Measurements from ENCODE around the gene CDH8. TPM values are rescaled to one million over a fixed set of nuclear protein-coding genes. Genes with fewer than 3 reads are reported as not detected.
"Not testable (repeated sequence)": the region's sequence is repeated elsewhere in the genome, so short reads cannot be mapped to it uniquely, and the experiment has no call there.

The CDH8 gene
- total RNA-seq, 2 experiments from 2014 or later, result not detected

DNA sequence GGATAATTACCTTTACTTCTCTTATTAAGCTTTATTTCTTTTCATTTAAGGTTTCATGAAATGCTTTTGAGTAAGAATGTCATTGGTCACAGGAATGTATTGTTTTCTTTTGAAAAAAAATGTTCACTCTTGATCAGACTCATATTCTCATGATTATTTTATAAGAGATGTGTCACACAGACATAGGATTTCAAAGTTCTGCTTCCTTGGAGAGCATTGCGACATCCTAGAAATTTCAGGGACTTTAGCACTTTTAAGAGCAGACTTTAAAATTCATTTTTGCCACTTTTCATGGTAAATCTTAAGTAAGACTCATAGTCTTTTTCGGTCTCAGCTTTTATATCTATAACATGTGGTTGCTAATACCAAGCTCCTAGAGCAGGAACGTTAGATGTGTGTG lies 314.7 kb downstream of the CDH8 start:
- ChIA-PET CTCF (no interaction called here), POLR2A (no interaction called here)
- H3K27ac Mint-ChIP-seq, result no peak overlapping the region

DNA sequence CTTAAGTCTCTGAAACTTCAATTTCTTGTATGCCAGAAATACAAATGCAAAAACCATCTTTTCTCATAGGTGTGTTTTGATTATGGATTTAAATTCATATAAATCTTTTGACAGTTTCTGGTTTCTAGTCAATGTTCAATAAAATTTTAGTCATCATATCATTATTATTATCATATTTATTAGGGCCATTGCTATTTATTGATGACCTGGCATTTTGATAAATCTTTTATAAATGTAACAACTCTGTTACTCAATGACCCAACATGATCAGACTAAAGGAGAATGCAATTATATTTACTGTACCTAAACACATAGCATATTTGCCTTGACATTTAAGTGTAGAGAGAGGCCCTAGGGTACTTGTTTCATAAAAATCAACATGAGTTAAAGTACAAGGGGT lies 320.8 kb downstream of the CDH8 start:
- Mint-ChIP-seq H3K27me3 (no peaks in the 10 kb centered on the region), H3K27ac (no peak overlapping the region), H3K4me3 (no peak overlapping the region), H3K9me3 (no peaks in the 10 kb centered on the region), H3K4me1 (no peaks in the 10 kb centered on the region), H3K36me3 (ENCODE audit: low read depth) (no peaks in the 10 kb centered on the region)
- ChIA-PET CTCF (no interaction called here), POLR2A (no interaction called here)
- no peak for DNase-seq

More for the DNA sequence above, 314.7 kb downstream of the CDH8 start:
- Mint-ChIP-seq H3K36me3 (ENCODE audit: low read depth) (no peaks in the 10 kb centered on the region), H3K4me1 (no peaks in the 10 kb centered on the region), H3K9me3 (peaks cover 3% of the 10 kb centered on the region), H3K27me3 (no peaks in the 10 kb centered on the region), H3K4me3 (no peak overlapping the region)
- no peak for DNase-seq

DNA sequence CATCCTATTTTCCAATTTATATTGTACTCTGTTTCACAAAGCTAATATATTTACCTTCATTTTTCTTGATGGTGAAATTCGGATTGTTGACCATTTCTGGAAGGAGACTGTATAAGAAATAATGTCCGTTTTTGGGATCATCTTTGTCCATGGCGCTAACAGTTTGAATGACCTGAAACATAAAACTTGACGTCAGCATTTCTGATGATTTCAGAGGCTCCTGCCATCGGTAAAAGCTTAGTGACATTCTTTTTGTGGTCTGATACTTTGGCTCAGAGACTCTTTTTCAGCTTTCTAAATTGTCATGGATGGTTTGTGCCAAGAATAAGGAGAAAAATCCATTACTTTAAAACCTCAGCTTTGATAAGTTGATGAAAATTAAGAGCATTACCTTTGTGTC lies 322.5 kb downstream of the CDH8 start:
- no peaks in the 10 kb centered on the region for H3K9me3 Mint-ChIP-seq
- H3K4me3 Mint-ChIP-seq, result no peak overlapping the region
- no peaks in the 10 kb centered on the region for H3K4me1 Mint-ChIP-seq
- no peaks in the 10 kb centered on the region for H3K36me3 Mint-ChIP-seq (ENCODE audit: low read depth)
- CTCF ChIA-PET, result no interaction called here
- POLR2A ChIA-PET, result no interaction called here
- no peaks in the 10 kb centered on the region for H3K27me3 Mint-ChIP-seq
- DNase-seq, result no peak
- no peak overlapping the region for H3K27ac Mint-ChIP-seq

DNA sequence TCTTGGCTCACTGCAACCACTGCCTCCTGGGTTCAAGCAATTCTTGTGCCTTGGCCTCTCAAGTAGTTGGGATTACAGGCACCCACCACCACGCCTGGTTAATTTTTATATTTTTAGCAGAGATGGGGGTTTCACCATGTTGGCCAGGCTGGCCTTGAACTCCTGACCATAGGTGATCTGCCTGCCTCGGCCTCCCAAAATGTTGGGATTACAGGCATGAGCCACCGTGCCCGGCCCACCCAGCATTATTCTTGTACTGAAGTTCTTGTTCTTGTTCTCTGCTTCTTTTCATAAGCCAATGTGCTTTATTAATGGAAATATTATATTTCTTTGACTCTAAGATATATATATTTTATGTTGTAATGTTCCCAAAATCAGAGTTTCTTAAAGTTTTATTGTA lies 336.6 kb downstream of the CDH8 start:
- H3K27me3 Mint-ChIP-seq; CTCF ChIA-PET; H3K4me1 Mint-ChIP-seq; DNase-seq; H3K36me3 Mint-ChIP-seq (ENCODE audit: low read depth); H3K27ac Mint-ChIP-seq; H3K4me3 Mint-ChIP-seq; POLR2A ChIA-PET: not testable (repeated sequence)
- H3K9me3 Mint-ChIP-seq, result peaks cover 18% of the 10 kb centered on the region

DNA sequence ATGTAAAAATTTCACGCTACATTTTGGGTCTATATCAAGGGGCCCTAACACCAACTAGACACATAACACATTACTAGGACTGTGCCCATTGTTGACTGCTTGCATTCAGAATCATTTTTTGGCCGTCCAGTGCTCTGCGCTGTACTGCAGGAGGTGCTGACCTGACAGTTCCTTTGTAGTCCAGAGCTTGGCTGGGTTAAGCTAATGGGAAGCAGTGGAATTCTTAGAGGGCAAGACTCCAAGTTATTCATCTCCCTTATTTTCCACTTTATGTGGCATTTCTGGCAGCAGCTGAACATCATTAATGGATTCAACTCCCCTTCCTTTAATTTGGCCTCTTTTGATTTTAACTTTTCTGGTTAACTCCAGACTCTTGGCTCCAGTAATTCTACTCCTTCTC lies 351.7 kb downstream of the CDH8 start:
- no peak overlapping the region for H3K4me3 Mint-ChIP-seq
- ChIA-PET CTCF (no interaction called here), POLR2A (no interaction called here)
- no peaks in the 10 kb centered on the region for H3K27me3 Mint-ChIP-seq
- H3K27ac Mint-ChIP-seq, result no peak overlapping the region
- DNase-seq, result no peak
- H3K36me3 Mint-ChIP-seq (ENCODE audit: low read depth), result no peaks in the 10 kb centered on the region
- H3K9me3 Mint-ChIP-seq, result peaks cover 2% of the 10 kb centered on the region
- no peaks in the 10 kb centered on the region for H3K4me1 Mint-ChIP-seq

DNA sequence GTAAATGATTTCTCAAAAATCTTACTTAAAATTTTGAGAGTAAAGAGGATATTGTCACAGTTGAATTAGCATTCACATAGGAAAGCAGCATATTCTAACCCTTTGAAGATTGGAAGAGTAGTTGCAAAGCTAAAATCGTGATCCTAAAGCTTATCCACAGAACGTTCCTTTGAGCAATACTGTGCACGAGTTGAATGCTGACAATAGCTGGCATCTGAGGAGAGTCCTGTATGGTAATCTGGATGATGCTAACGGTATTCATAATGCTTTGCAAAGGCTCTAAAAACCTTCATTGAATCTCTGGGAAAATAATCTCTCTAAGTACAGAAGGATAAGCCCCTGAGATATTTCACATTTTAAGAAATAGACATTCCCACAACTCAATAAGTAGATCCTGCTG lies 354.6 kb downstream of the CDH8 start:
- ChIA-PET CTCF (no interaction called here), POLR2A (no interaction called here)
- no peak overlapping the region for H3K27ac Mint-ChIP-seq
- no peak for DNase-seq
- no peaks in the 10 kb centered on the region for H3K4me1 Mint-ChIP-seq
- H3K27me3 Mint-ChIP-seq, result no peaks in the 10 kb centered on the region
- no peak overlapping the region for H3K4me3 Mint-ChIP-seq
- no peaks in the 10 kb centered on the region for H3K36me3 Mint-ChIP-seq (ENCODE audit: low read depth)
- peaks cover 4% of the 10 kb centered on the region for H3K9me3 Mint-ChIP-seq

DNA sequence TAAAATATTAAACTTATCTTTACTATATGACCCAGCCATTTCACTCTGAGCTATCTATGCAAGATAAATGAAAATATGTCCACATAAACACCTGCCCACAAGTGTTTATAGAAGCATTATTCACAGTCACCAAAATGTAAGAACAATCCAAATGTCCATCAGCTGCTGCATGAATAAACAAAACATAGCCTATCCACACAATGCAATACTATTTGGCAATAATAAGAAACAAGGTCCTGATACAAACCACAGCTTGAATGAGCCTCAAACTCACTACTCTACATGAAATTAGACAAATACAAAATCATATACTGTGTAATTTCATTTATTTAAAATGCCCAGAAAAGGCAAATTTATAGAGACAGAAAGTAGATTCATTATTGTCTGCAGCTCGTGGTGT lies 355.1 kb downstream of the CDH8 start:
- Mint-ChIP-seq H3K4me1 (no peaks in the 10 kb centered on the region), H3K9me3 (peaks cover 4% of the 10 kb centered on the region), H3K27me3 (no peaks in the 10 kb centered on the region), H3K27ac (no peak overlapping the region), H3K4me3 (no peak overlapping the region), H3K36me3 (ENCODE audit: low read depth) (no peaks in the 10 kb centered on the region)
- POLR2A ChIA-PET, result no interaction called here
- CTCF ChIA-PET, result no interaction called here
- DNase-seq, result no peak

DNA sequence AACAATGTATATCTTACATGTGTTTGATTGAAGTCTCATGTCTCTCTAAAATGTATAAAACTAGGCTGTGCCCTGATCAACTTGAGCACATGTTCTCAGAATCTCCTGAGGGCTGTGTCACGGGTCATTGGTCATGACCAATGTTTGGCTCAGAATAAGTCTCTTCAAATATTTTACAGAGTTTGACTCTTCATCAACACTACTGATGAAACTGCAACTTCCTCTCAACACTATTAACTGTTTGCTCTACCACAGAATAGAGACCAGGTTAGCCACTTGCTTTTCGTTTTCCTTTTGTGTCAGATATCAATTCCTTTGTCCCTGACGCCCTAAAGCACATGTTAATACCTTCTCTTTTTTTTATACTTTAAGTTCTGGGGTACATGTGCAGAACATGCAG lies 358.1 kb downstream of the CDH8 start:
- no peaks in the 10 kb centered on the region for H3K36me3 Mint-ChIP-seq (ENCODE audit: low read depth)
- ChIA-PET CTCF (no interaction called here), POLR2A (no interaction called here)
- DNase-seq, result no peak
- H3K27me3 Mint-ChIP-seq, result no peaks in the 10 kb centered on the region
- no peaks in the 10 kb centered on the region for H3K4me1 Mint-ChIP-seq
- peaks cover 5% of the 10 kb centered on the region for H3K9me3 Mint-ChIP-seq
- H3K4me3 Mint-ChIP-seq, result no peak overlapping the region
- H3K27ac Mint-ChIP-seq, result no peak overlapping the region

DNA sequence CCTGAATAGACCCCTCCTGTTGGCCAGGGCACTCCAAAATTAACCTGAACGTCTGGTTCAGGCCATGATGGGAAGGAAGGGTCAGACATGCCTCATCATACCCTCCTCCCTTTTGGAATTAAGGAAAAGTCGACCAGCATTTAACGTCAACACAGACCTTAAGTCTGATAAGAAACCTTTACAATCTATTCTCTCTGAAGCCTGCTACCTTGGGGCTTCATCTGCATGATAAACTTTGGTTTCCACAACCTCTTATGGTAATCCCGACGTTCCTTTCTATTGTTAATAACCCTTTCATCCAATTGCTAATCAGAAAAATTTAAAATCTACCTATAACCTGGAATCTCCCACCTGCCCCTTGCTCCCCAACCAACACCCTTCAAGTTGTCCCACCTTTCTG lies 358.5 kb downstream of the CDH8 start:
- POLR2A ChIA-PET, result no interaction called here
- CTCF ChIA-PET, result no interaction called here
- Mint-ChIP-seq H3K27me3 (no peaks in the 10 kb centered on the region), H3K9me3 (peaks cover 7% of the 10 kb centered on the region), H3K36me3 (ENCODE audit: low read depth) (no peaks in the 10 kb centered on the region), H3K4me3 (no peak overlapping the region), H3K27ac (no peak overlapping the region), H3K4me1 (no peaks in the 10 kb centered on the region)
- no peak for DNase-seq

DNA sequence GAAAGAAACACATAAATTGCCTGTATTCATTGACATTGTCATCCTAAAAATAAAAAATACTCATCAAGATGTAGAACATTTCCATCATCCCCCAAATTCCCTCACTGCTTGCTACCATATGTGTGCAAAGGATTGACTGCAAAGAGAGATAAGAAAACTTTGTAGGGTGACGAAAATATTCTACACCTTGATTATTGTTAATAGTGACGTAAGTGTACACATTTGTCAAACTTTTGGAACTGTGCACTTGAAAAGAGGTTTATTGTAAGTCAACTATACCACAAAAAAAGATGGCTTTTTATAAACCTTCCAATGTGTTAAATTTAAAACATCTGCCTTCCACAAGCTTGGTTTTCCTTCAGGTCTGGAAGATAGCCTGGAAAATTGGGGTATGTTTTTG lies 359.5 kb downstream of the CDH8 start:
- DNase-seq, result no peak
- Mint-ChIP-seq H3K4me1 (no peaks in the 10 kb centered on the region), H3K27ac (no peak overlapping the region), H3K36me3 (ENCODE audit: low read depth) (no peaks in the 10 kb centered on the region), H3K9me3 (peaks cover 7% of the 10 kb centered on the region), H3K4me3 (no peak overlapping the region), H3K27me3 (no peaks in the 10 kb centered on the region)
- ChIA-PET POLR2A (no interaction called here), CTCF (no interaction called here)

DNA sequence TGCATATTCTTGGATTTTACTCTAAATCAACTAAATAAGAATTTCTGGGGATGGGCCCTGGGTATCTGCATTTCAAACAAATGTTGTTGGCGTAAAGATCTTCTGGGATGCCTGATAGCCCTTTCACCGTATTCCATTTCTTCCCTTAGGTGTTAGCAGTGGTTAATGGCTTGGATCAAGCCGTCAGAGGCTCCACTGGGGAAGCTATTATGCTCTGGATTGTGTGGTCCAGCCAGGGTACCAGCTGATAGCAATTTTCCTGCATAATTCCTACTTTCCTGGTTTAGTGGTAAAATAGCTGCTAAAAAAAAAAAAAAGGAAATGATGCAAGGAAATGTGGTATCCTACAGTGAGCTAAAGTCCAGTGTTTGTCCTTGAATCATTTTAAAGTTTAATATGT lies 365.1 kb downstream of the CDH8 start:
- POLR2A ChIA-PET, result no interaction called here
- no peaks in the 10 kb centered on the region for H3K36me3 Mint-ChIP-seq (ENCODE audit: low read depth)
- no peak overlapping the region for H3K4me3 Mint-ChIP-seq
- CTCF ChIA-PET, result no interaction called here
- no peaks in the 10 kb centered on the region for H3K27me3 Mint-ChIP-seq
- H3K27ac Mint-ChIP-seq, result no peak overlapping the region
- DNase-seq, result no peak
- peaks cover 8% of the 10 kb centered on the region for H3K9me3 Mint-ChIP-seq
- no peaks in the 10 kb centered on the region for H3K4me1 Mint-ChIP-seq

DNA sequence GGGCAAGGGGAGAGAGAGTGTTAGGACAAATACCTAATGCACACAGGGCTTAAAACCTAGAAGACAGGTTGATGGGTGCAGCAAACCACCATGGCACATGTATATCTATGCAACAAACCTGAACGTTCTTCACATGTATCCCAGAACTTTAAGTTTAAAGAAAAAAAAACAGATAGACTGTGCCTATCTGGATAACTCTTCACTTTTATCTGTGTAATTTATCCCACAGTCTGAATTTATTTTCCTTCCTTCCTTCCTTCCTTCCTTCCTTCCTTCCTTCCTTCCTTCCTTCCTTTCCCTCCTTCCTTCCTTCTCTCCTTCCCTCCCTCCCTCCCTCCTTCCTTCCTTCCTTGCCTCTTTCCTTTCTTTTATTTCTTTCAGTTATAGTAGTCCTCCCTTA lies 370.7 kb downstream of the CDH8 start:
- ChIA-PET POLR2A (no interaction called here), CTCF (no interaction called here)
- Mint-ChIP-seq H3K27ac (no peak overlapping the region), H3K4me3 (no peak overlapping the region), H3K27me3 (no peaks in the 10 kb centered on the region), H3K4me1 (no peaks in the 10 kb centered on the region), H3K36me3 (ENCODE audit: low read depth) (no peaks in the 10 kb centered on the region), H3K9me3 (peaks cover 12% of the 10 kb centered on the region)
- DNase-seq, result no peak

DNA sequence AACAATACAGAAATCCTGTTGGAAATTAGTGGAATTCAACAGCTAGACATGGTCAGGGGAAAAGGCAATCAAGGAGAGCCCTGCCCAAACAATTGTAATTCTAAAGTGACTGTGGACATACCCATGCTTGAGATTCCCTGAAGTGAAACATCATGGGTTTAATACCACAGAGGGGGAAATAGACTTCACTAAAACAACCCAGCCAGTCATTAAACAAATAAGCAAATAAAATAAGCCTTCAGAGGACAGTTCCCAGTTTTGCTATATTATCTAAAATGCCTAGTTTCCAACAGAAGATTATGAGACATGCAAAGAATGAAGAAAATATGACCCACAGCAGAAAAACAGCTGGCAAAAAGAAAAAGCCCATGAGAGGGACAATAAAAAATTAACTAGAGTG lies 376.3 kb downstream of the CDH8 start:
- Mint-ChIP-seq H3K9me3 (peaks cover 12% of the 10 kb centered on the region), H3K27ac (no peak overlapping the region), H3K4me3 (no peak overlapping the region), H3K4me1 (no peaks in the 10 kb centered on the region), H3K36me3 (ENCODE audit: low read depth) (no peaks in the 10 kb centered on the region), H3K27me3 (no peaks in the 10 kb centered on the region)
- POLR2A ChIA-PET, result no interaction called here
- CTCF ChIA-PET, result no interaction called here
- DNase-seq, result no peak

DNA sequence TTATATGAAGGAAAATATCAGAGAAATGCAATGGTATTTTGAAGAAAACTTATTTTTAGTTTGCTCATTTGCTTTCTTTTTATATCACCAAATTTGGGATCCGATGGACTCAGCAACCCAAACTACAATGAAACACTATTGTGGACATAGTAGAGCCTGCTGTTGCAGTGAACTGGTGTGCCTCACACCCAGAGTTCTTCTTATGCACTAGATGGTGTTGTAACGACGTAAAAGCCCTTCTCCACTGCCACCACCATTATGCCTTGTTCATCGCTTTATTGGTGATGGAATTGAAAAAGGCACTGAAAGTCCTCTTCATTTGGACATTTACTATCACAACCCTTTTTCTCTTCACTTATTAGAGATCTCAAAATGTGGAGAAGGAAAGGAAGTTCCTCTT lies 381.3 kb downstream of the CDH8 start:
- CTCF ChIA-PET, result no interaction called here

DNA sequence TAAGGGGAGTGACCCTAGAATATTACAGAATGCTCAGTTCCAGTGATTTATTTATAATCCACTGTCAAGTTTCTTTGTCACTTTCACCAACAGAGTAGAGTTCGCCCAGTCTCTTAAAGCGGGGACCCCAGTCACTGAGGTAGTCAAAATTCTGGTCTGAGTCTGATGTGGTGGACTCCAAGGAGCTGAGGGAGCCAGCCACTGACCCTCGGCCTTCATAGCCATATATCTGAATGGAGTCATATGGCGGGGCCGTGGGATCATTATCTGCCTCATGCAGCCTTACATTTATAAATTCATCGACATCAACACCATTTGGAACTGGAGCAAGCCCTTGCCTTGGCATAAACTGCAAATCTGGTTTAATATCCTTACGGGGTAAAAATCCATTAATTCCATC lies 382.7 kb downstream of the CDH8 start:
- no peak for DNase-seq
- ChIA-PET POLR2A (no interaction called here), CTCF (no interaction called here)
- no peaks in the 10 kb centered on the region for H3K27me3 Mint-ChIP-seq
- H3K4me1 Mint-ChIP-seq, result no peaks in the 10 kb centered on the region
- no peak overlapping the region for H3K27ac Mint-ChIP-seq
- no peak overlapping the region for H3K4me3 Mint-ChIP-seq
- H3K9me3 Mint-ChIP-seq, result peaks cover 14% of the 10 kb centered on the region
- no peaks in the 10 kb centered on the region for H3K36me3 Mint-ChIP-seq (ENCODE audit: low read depth)

More for the DNA sequence above, 381.3 kb downstream of the CDH8 start:
- Mint-ChIP-seq H3K27ac (no peak overlapping the region), H3K4me1 (no peaks in the 10 kb centered on the region), H3K9me3 (peaks cover 14% of the 10 kb centered on the region), H3K27me3 (no peaks in the 10 kb centered on the region), H3K36me3 (ENCODE audit: low read depth) (no peaks in the 10 kb centered on the region), H3K4me3 (no peak overlapping the region)
- DNase-seq, result no peak
- POLR2A ChIA-PET, result no interaction called here
